NCI-H82 treated with DMSO at 0.1 percent for 48 hours (cell line): ENCODE measurements around the gene ATAD5.

Experiments used
- DNase-seq: peaks from one replicate; lab custom pipeline; 2025; ENCODE audit not compliant: unreplicated experiment; lab: John Stamatoyannopoulos, UW

Gene ATAD5

GRCh38 chr17:30939051-30939689, 107.4 kb downstream of the ATAD5 start:
- no peak for DNase-seq

DNA sequence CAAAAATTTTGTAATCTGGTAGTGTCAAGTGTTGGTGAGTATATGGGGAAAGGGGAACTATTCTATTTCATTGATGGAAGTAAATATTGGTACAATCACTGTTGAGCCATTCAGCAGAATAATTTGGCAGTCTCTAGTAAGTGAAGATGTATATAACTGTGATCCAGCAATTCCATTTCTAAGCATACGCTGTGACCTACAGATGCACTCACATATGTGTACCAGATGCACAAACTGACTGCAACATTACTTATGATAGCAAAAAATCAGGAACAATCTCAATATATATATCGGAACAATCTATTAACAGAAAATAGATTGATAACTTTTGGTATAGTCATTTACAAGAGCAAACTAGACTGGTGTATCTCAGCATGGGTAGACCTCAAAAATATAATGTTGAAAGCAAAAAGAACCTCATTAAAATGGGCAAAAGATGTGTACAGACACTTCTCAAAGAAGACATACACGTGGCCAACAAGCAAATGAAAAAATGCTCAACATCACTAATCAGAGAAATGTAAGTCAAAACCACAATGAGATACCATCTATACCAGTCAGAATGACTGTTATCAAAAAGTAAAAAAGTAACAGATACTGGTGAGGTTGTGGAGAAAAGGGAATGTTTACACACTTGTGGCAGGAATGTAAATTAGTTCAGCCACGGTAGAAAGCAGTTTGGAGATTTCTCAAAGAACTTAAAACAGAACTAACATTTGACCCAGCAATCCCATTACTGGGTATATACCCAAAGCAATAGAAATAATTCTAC, 110.7 kb downstream of the ATAD5 start:
- no peak for DNase-seq
